GM19438 (cell line): ENCODE data around the gene TNFAIP8.

Experiments
- ATAC-seq: cut with Tn5 transposase; IDR thresholded peaks from one replicate; pipeline ENCODE4 v1.9.1; 2021; ENCODE audit warnings: low read depth; ENCODE audit not compliant: unreplicated experiment

TNFAIP8 gene

GRCh38 chr5:119365847-119366539 lies 10.2 kb downstream of the TNFAIP8 start:
- ATAC-seq, result no peak

- peak; percentile 37 for ATAC-seq
Observed at GRCh38 chr5:119366540-119366881, 10.7 kb downstream of the TNFAIP8 start.

- peak; percentile 60 for ATAC-seq
Observed at GRCh38 chr5:119367502-119368237, 11.9 kb downstream of the TNFAIP8 start.

GRCh38 chr5:119368238-119368630 lies 12.4 kb downstream of the TNFAIP8 start:
- no peak for ATAC-seq

- no peak for ATAC-seq
Observed at GRCh38 chr5:119370486-119370885, 14.7 kb downstream of the TNFAIP8 start.

- no peak for ATAC-seq
Observed at GRCh38 chr5:119371146-119371545, 15.3 kb downstream of the TNFAIP8 start.

GRCh38 chr5:119373449-119373858 lies 17.6 kb downstream of the TNFAIP8 start:
- peak; percentile 64 for ATAC-seq

- ATAC-seq, result no peak
Observed at GRCh38 chr5:119374901-119375300, 19.1 kb downstream of the TNFAIP8 start.

GRCh38 chr5:119377066-119377465 lies 21.2 kb downstream of the TNFAIP8 start:
- no peak for ATAC-seq

- ATAC-seq, result no peak
Observed at GRCh38 chr5:119378075-119378700, 22.4 kb downstream of the TNFAIP8 start.

GRCh38 chr5:119379096-119379495 lies 23.3 kb downstream of the TNFAIP8 start:
- ATAC-seq, result no peak

GRCh38 chr5:119379942-119380547 lies 24.2 kb downstream of the TNFAIP8 start:
- ATAC-seq, result no peak

- no peak for ATAC-seq
Observed at GRCh38 chr5:119382169-119382568, 26.4 kb downstream of the TNFAIP8 start.

- no peak for ATAC-seq
Observed at GRCh38 chr5:119383008-119383407, 27.2 kb downstream of the TNFAIP8 start.

- no peak for ATAC-seq
Observed at GRCh38 chr5:119385136-119385535, 29.3 kb downstream of the TNFAIP8 start.

- ATAC-seq, result no peak
Observed at GRCh38 chr5:119385536-119386128, 29.8 kb downstream of the TNFAIP8 start.

GRCh38 chr5:119386596-119387344 lies 31.0 kb downstream of the TNFAIP8 start:
- no peak for ATAC-seq

- ATAC-seq, result no peak
Observed at GRCh38 chr5:119387945-119388618, 32.3 kb downstream of the TNFAIP8 start.

- no peak for ATAC-seq
Observed at GRCh38 chr5:119388619-119389190, 32.9 kb downstream of the TNFAIP8 start.
